ENCODE results near the gene LYPD6.

DNA sequence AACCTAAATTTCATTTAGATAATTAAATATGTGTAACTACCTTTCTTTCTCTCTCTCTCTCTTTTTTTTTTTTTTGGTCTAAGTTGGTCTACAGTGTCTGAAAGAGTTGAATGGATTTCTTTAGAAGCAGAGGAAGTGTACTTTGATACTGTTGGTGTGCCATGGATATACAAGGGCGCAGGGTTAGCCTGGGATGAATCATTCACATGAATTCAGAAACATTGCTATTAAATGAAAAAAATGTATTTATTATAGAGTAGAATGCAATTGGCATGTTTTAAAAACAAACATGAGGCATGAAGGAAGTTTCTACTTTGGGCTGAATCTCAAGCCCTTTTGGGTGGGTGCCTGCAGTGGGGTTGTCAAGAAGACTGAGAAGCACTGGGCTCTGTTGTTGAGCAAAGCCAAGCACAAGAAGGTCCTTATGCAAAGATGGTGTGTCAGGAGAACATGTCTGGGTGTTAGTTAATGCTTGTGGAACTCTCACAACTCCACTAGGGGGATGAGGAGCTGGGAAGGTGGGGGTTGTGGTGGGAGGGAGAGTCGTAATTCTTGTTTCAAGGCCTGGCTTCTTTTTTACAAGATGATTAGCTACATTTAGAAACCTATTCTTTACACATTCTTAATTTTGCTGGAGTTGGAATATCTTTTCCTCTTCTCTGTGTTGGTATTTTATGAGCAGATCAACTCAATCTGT, 57.9 kb downstream of the LYPD6 start:
- TF ChIP-seq, protein P1, sequence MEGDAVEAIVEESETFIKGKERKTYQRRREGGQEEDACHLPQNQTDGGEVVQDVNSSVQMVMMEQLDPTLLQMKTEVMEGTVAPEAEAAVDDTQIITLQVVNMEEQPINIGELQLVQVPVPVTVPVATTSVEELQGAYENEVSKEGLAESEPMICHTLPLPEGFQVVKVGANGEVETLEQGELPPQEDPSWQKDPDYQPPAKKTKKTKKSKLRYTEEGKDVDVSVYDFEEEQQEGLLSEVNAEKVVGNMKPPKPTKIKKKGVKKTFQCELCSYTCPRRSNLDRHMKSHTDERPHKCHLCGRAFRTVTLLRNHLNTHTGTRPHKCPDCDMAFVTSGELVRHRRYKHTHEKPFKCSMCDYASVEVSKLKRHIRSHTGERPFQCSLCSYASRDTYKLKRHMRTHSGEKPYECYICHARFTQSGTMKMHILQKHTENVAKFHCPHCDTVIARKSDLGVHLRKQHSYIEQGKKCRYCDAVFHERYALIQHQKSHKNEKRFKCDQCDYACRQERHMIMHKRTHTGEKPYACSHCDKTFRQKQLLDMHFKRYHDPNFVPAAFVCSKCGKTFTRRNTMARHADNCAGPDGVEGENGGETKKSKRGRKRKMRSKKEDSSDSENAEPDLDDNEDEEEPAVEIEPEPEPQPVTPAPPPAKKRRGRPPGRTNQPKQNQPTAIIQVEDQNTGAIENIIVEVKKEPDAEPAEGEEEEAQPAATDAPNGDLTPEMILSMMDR (IDR thresholded peaks at IDR 0.05): no peak
- no peak for TF ChIP-seq POLR2A (IDR thresholded peaks at IDR 0.05)
